ENCODE measurements around the gene CCDC154.

GRCh38 chr16:1434644-1435592 lies 9.4 kb downstream of the CCDC154 start:
- TF ChIP-seq CTCF (IDR thresholded peaks at IDR 0.05) (no peak), POLR2A (IDR thresholded peaks at IDR 0.05) (no peak)

Measured in uterus (tissue), 2 donors.